K562 (cell line): ENCODE data around the gene BCL2L12. TPM values are rescaled to one million over a fixed set of nuclear protein-coding genes. Genes with fewer than 3 reads are reported as not detected.

Source experiments
- ARID4B ChIP-seq: sonication (generic); formaldehyde crosslinking; IDR thresholded peaks from 2 replicates; pipeline ENCODE4 v1.8.0; 2022; ENCODE audit warnings: mild to moderate bottlenecking, missing genetic modification reagents
- CBX3 ChIP-seq, 2 experiments: IDR thresholded peaks; 1 replicate in 1 of 2; 2 replicates in 1 of 2; pipeline ENCODE4 v1.6.1; 2012; ENCODE audit warnings: inconsistent platforms in 2 of 2, low read length in 2 of 2, borderline replicate concordance in 1 of 2, control low read depth in 1 of 2
- FOXP1 ChIP-seq: sonication (generic); formaldehyde crosslinking; IDR thresholded peaks from 2 replicates; pipeline ENCODE4 v1.8.0; 2022; ENCODE audit warnings: mild to moderate bottlenecking, missing genetic modification reagents
- ID3 ChIP-seq, 2 experiments: fragments of 250-450 bp in 1 of 2; fragments of 450-650 bp in 1 of 2; sonication (Bioruptor Pico) in 1 of 2; IDR thresholded peaks; 2 replicates each; pipeline versions ENCODE4 v1.6.1 to v1.8.0; 2016 to 2021; ENCODE audit warnings: mild to moderate bottlenecking in 2 of 2, moderate library complexity in 2 of 2, missing compliant biosample characterization in 1 of 2, missing genetic modification characterization in 1 of 2
- LCOR ChIP-seq: sonication (generic); formaldehyde crosslinking; IDR thresholded peaks from 2 replicates; pipeline ENCODE4 v1.8.0; 2022; ENCODE audit warnings: mild to moderate bottlenecking, missing genetic modification reagents
- POU5F1 ChIP-seq: fragments of 150-350 bp; IDR thresholded peaks from 2 replicates; pipeline ENCODE4 v1.6.1; 2014; ENCODE audit warnings: borderline replicate concordance, low read length, low read depth, mild to moderate bottlenecking; ENCODE audit not compliant: partially characterized antibody
- RBM34 ChIP-seq: fragments of 200-400 bp; formaldehyde crosslinking; IDR thresholded peaks from 2 replicates; pipeline ENCODE4 v1.6.1; 2018; ENCODE audit warnings: low read length, borderline replicate concordance; ENCODE audit not compliant: insufficient read depth
- RHOXF2B ChIP-seq: fragments of 250-450 bp; sonication (Bioruptor Pico); conservative IDR thresholded peaks from 2 replicates; pipeline ENCODE4 v1.5.1; 2021
- SAFB ChIP-seq: fragments of 200-400 bp; formaldehyde crosslinking; IDR thresholded peaks from 2 replicates; pipeline ENCODE4 v1.6.1; 2017; ENCODE audit warnings: low read depth, low read length, borderline replicate concordance
- SMARCA4 ChIP-seq: fragments of 450-650 bp; IDR thresholded peaks from 2 replicates; pipeline ENCODE4 v1.6.1; 2016
- SNIP1 ChIP-seq: fragments of 450-650 bp; IDR thresholded peaks from 2 replicates; pipeline ENCODE4 v1.7.1; 2017; ENCODE audit warnings: low read depth, mild to moderate bottlenecking
- TAL1 ChIP-seq: fragments of 450-650 bp; IDR thresholded peaks from 2 replicates; pipeline ENCODE4 v1.6.1; 2016; ENCODE audit warnings: mild to moderate bottlenecking
- TRIM25 ChIP-seq: fragments of 450-650 bp; IDR thresholded peaks from 2 replicates; pipeline ENCODE4 v1.7.0; 2016; ENCODE audit warnings: borderline replicate concordance
- U2AF1 ChIP-seq: fragments of 200-400 bp; formaldehyde crosslinking; optimal IDR thresholded peaks from 2 replicates; pipeline ENCODE3; 2017; ENCODE audit warnings: mild to moderate bottlenecking, low read depth, low read length, moderate library complexity
- ZBTB49 ChIP-seq: sonication (generic); formaldehyde crosslinking; IDR thresholded peaks from 2 replicates; pipeline ENCODE4 v1.8.0; 2022; ENCODE audit warnings: missing genetic modification reagents, mild to moderate bottlenecking, borderline replicate concordance
- ZC3H8 ChIP-seq: fragments of 450-650 bp; IDR thresholded peaks from 2 replicates; pipeline ENCODE4 v1.6.1; 2017
- ZNF12 ChIP-seq: sonication (generic); formaldehyde crosslinking; IDR thresholded peaks from 2 replicates; pipeline ENCODE4 v1.4.0; 2020; ENCODE audit warnings: mild to moderate bottlenecking, missing genetic modification reagents
- ZSCAN29 ChIP-seq: fragments of 450-650 bp; IDR thresholded peaks from 2 replicates; pipeline ENCODE4 v1.6.1; 2017
- polyA plus RNA-seq, 8 experiments: library from polyadenylated mRNA; depleted of rRNA in 4 of 8; stranded (reverse) in 5 of 8; unstranded in 3 of 8; fragments of >200 nt; fragmentation: Nextera tagmentation in 2 of 8; fragmentation: Illumina TruSeq in 1 of 8; extraction: Ambion mirVana in 2 of 8; extraction: Trizol in 1 of 8; gene quantifications; 2 replicates each; pipeline versions ENCODE4 v1.2.1 to v1.2.3, GENCODE V29; 2011 to 2014; ENCODE audit warnings: inconsistent platforms in 1 of 8, missing spikeins in 1 of 8
- total RNA-seq, 7 experiments: library from RNA; depleted of rRNA in 6 of 7; stranded (reverse); fragments of >200 nt in 6 of 7; fragmentation: Illumina TruSeq in 2 of 7; extraction: Trizol in 2 of 7; gene quantifications; 2 replicates each; pipeline versions ENCODE4 v1.2.1 to v1.2.3, GENCODE V29; 2011 to 2021; ENCODE audit warnings: low replicate concordance in 1 of 7

The BCL2L12 gene
- total and polyA plus RNA-seq, 9 of the 15 experiments (the other 6 are each of a cell fraction or from before 2014, with no cell fraction given): 7.4 to 263 (median 81.2) TPM

- TF ChIP-seq ZBTB49 (CRISPR knock-in tag): no peak
- no peak for TF ChIP-seq U2AF1
- TF ChIP-seq SNIP1: no peak
- no peak for TF ChIP-seq ID3 (CRISPR knock-in tag; IDR thresholded peaks at IDR 0.05)
- TF ChIP-seq ID3 (tag; IDR thresholded peaks at IDR 0.05): peak; percentile 60
- TF ChIP-seq SAFB: peak; percentile 99
- TF ChIP-seq ZC3H8: no peak
- no peak for TF ChIP-seq SMARCA4
- no peak for TF ChIP-seq ZNF12 (CRISPR knock-in tag)
- TF ChIP-seq TAL1: no peak
- no peak for TF ChIP-seq RHOXF2B (CRISPR knock-in tag)
- no peak; the same call in 1 of the 2 replicates for TF ChIP-seq ARID4B (CRISPR knock-in tag)
- TF ChIP-seq CBX3 (IDR thresholded peaks at IDR 0.05; ENCODE audit: borderline replicate concordance in 1 of 2, low read length in 2 of 2): no peak
- TF ChIP-seq ZSCAN29: no peak
- TF ChIP-seq LCOR (CRISPR knock-in tag): no peak
- no peak for TF ChIP-seq FOXP1 (CRISPR knock-in tag)
- TF ChIP-seq TRIM25: no peak
- peak; percentile 92 for TF ChIP-seq POU5F1
- TF ChIP-seq RBM34: no peak
Observed at GRCh38 chr19:49641688-49642491, 23.8 kb upstream of the BCL2L12 start, which contains the start of gene SCAF1 (continued).
